Measurements from ENCODE around the gene AFTPH. TPM values are rescaled to one million over a fixed set of nuclear protein-coding genes. Genes with fewer than 3 reads are reported as not detected.

Gene AFTPH
- total and polyA plus RNA-seq, 7 donors: 12.0 to 26.8 (median 13.1) TPM

GRCh38 chr2:64637931-64638330, 113.8 kb downstream of the AFTPH start:
- Histone ChIP-seq H3K4me3 (no peak overlapping the region), H3K27me3 (ENCODE audit: insufficient read depth in 3 of 3, low read length in 2 of 3) (no peaks in the 10 kb centered on the region), H3K36me3 (ENCODE audit: insufficient read depth in 1 of 2, low read depth in 1 of 2) (peaks cover 0 to 34% of the 10 kb centered on the region in 2 donors), H3K4me1 (peaks cover 44% of the 10 kb centered on the region), H3K9me3 (no peaks in the 10 kb centered on the region), H3K27ac (peak overlapping the region; percentile 56)
- DNase-seq (no peak), ATAC-seq (peak; percentile 80 to 91 (median 84))
- TF ChIP-seq, protein P1, sequence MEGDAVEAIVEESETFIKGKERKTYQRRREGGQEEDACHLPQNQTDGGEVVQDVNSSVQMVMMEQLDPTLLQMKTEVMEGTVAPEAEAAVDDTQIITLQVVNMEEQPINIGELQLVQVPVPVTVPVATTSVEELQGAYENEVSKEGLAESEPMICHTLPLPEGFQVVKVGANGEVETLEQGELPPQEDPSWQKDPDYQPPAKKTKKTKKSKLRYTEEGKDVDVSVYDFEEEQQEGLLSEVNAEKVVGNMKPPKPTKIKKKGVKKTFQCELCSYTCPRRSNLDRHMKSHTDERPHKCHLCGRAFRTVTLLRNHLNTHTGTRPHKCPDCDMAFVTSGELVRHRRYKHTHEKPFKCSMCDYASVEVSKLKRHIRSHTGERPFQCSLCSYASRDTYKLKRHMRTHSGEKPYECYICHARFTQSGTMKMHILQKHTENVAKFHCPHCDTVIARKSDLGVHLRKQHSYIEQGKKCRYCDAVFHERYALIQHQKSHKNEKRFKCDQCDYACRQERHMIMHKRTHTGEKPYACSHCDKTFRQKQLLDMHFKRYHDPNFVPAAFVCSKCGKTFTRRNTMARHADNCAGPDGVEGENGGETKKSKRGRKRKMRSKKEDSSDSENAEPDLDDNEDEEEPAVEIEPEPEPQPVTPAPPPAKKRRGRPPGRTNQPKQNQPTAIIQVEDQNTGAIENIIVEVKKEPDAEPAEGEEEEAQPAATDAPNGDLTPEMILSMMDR (IDR thresholded peaks at IDR 0.05): no peak
- intact Hi-C loops (cut with DNase I): no loop called here
- 91 to 95% (median 91%) methylated on average over 5 of the region's 5 CpGs for WGBS, 3 donors

DNA sequence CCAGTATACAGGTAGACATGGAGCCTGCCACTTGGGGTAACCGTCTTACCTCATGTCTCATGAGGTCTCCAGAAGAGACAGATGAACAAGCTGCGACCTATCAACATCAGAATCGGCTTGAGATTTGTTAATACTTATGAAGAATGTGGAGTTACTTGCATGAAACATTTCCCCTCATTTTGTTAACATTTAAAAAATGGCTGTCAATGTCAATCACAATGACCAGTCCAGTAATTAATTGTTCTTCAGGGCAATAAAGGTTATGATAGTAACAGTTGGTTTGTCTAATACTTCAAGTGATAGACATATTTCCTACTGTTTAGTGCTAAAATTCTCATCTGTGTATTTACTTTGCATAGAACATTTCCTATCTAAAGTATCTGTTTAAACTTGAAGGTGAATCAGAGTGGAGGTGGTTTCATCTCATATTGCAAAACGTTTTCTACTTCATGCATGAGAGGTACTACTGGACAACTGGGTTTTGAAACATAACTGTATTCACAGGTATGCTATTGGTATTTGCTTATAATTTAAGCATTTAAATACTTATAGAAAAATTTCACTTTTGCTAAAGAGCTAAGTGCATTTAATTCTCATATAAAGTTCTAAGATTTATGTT, 114.5 kb downstream of the AFTPH start:
- H3K27ac ChIP-seq: peak overlapping the region; percentile 56
- peaks cover 47% of the 10 kb centered on the region for H3K4me1 ChIP-seq
- ATAC-seq (no peak), DNase-seq (no peak)
- peaks cover 0 to 27% of the 10 kb centered on the region in 2 donors for H3K36me3 ChIP-seq (ENCODE audit: insufficient read depth in 1 of 2, low read depth in 1 of 2)
- 81 to 90% (median 84%) methylated on average over 4 of the region's 4 CpGs for WGBS, 3 donors
- TF ChIP-seq, protein P1 (IDR thresholded peaks at IDR 0.05): no peak
- H3K27me3 ChIP-seq (ENCODE audit: insufficient read depth in 3 of 3, low read length in 2 of 3): no peaks in the 10 kb centered on the region
- H3K9me3 ChIP-seq: no peaks in the 10 kb centered on the region
- no peak overlapping the region for H3K4me3 ChIP-seq
- intact Hi-C loops (cut with DNase I): no loop called here

- peak overlapping the region; percentile 48 for H3K27ac ChIP-seq
- 47 to 73% (median 52%) methylated on average over 2 of the region's 2 CpGs for WGBS, 3 donors
- intact Hi-C loops (cut with DNase I): loop anchor here (5.0 to 10.0 kb wide), 2 partner anchors 32 to 195 kb away; no protein-coding TSS in a partner anchor
- H3K27me3 ChIP-seq (ENCODE audit: insufficient read depth in 3 of 3, low read length in 2 of 3): no peaks in the 10 kb centered on the region
- no peak overlapping the region for H3K4me3 ChIP-seq
- peaks cover 0 to 16% of the 10 kb centered on the region in 2 donors for H3K36me3 ChIP-seq (ENCODE audit: insufficient read depth in 1 of 2, low read depth in 1 of 2)
- no peak for DNase-seq
- H3K9me3 ChIP-seq: no peaks in the 10 kb centered on the region
- peaks cover 52% of the 10 kb centered on the region for H3K4me1 ChIP-seq
- TF ChIP-seq, protein P1 (IDR thresholded peaks at IDR 0.05): no peak
- ATAC-seq: no peak
These were observed 115.6 kb downstream of the AFTPH start for GRCh38 chr2:64639691-64640090.

DNA sequence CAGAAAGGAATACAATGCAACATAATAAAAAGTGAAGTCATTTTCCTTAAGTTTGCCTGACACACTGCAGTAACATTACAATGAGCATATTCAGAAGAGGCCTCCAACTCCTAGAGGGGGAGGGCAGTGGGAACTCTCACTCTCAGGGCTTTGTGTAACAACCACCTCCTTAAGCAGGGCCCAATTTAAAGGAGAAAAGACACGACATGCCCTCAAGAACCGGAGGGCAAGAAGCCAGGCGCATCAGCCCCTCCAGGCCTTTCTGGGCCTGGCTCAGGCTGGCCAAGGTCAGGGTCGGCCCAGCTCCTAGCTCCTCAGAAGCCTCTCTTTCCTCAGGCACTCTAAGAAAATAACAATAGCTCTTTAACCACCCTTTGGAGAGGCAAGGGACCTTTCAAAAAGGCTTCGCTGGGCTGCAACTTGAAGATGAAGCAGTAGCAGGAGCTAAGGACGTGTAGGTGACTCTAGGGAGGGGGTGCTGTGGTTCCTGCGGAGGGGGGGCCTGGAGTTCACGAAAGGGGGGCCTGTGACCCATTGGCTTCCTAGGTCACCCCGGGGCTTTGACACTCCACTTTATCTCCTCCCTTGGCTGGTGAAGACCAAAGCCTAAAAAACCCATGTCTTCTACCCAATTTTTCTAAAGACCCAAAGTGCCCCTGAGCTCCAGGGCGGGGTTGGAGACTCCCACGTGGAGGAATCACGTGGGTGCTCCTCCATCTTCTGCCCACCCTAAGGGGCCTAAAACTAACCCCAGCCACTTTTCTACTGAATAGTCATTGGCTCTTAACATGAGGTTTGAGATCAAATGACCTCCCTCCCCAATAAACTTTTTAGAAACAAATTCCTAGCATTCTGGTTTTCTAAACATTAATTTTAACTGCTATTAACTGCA, 116.3 kb downstream of the AFTPH start:
- Histone ChIP-seq H3K4me3 (no peak overlapping the region), H3K4me1 (peaks cover 54% of the 10 kb centered on the region), H3K9me3 (no peaks in the 10 kb centered on the region), H3K36me3 (ENCODE audit: insufficient read depth in 1 of 2, low read depth in 1 of 2) (peaks cover 0 to 9% of the 10 kb centered on the region in 2 donors), H3K27me3 (ENCODE audit: insufficient read depth in 3 of 3, low read length in 2 of 3) (no peaks in the 10 kb centered on the region), H3K27ac (peak overlapping the region; percentile 48)
- DNase-seq (no peak), ATAC-seq (no peak)
- 73 to 77% (median 76%) methylated on average over 12 of the region's 12 CpGs for WGBS, 3 donors
- TF ChIP-seq, protein P1 (IDR thresholded peaks at IDR 0.05): no peak
- intact Hi-C loops (cut with DNase I): loop anchor here (5.0 to 10.0 kb wide), 2 partner anchors 33 to 194 kb away; no protein-coding TSS in a partner anchor

All from psoas muscle (tissue), 8 donors.